GM18861 (cell line): ENCODE data around the gene PCYT1B.
"Not testable (repeated sequence)": the region's sequence is repeated elsewhere in the genome, so short reads cannot be mapped to it uniquely, and the experiment has no call there.

Experiments used
- ATAC-seq: cut with Tn5 transposase; IDR thresholded peaks from one replicate; pipeline ENCODE4 v1.9.1; 2021; ENCODE audit not compliant: unreplicated experiment

The PCYT1B gene

DNA sequence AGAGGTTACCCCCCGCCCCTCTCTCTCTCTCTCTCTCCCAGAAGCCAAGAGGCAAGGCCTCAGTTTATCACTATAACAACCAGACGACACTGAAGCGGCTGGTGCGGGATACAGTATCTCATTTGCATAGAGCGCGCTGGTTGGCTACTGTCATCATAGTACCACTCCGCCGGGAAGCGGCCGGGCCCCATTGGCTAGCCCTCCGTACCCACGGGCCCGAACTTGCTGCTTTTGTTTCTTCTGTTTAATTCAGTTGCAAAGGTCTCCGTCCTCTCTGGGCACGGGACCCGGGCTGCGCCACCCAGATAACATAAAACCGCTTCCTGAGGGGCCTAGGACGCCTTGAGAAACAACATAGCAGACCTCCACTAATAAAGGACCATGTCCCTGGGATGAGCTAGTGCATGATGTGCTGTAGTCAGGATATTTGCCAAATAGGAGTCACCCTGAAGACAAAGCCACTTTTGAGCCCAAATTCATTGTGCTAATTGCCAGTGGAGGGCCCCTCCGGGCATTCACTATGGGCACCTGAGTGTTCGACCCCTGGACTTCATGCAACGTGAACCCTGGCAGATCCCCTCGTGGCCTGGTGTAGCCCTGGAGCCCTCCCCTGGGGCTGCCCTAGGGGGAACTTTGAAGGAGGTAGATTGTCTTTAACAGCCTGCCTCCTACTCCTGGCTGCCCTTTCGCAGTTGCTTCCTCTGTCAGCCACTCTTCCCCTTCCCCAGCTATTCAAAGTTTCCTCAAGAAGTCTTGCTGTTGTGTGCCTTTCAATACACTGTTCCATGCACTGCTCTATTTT, at the start of gene PCYT1B:
PCYT1B (minus strand) TSS at position 91 of the 802 bp plus-strand sequence. CDS start 242 bp downstream, outside the sequence.
- peak; percentile 56 for ATAC-seq

- ATAC-seq, result no peak
These were observed 49.1 kb upstream of the PCYT1B start for GRCh38 chrX:24696294-24696693.

DNA sequence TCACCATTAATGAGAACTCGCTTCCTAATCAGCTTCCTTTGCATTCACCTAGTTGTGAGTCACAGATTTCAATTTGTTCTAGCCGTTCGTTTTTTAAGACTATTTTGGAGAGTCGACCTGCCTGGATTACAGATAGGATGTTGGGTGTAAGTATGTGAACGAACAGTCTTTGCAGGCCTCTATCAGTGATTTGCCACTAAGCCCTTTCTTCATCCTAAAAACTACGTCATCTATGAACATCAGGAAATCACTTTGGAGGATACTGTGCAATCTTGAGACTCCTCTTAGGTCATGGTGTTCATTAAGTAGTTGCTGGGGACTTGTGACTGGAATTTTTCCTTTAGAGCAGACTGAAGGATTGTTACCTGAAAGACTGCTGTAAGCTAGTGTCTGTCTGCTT, 47.7 kb upstream of the PCYT1B start:
- no peak for ATAC-seq

- ATAC-seq, result peak; percentile 95
These were observed 46.5 kb upstream of the PCYT1B start, which contains the start of gene POLA1 for GRCh38 chrX:24693453-24694202. Gene POLA1 (plus strand): TSS chrX:24693918. CDS start chrX:24693962, 44 bp downstream.

GRCh38 chrX:24692305-24692704, 45.2 kb upstream of the PCYT1B start:
- ATAC-seq, result no peak

DNA sequence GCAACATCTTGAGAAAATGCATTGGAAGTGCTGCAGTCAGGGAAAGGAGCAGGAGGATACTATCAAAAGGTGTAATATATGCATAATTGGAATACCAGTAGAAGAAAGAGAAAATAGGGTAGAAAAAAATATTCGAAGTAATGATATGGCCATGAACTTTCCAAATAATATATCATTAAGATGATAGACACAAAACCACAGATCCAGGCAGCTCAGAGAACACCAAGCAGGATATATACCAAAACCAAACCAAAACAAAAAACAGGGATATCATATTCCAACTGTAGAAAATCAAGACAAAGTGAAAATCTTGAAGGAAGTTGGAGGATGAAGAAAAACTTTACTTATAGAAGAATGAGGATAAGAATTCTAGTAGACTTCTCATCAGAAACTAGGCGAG, 36.9 kb upstream of the PCYT1B start:
- ATAC-seq, result no peak

- ATAC-seq, result no peak
These were observed 35.7 kb upstream of the PCYT1B start for GRCh38 chrX:24682739-24683432.

DNA sequence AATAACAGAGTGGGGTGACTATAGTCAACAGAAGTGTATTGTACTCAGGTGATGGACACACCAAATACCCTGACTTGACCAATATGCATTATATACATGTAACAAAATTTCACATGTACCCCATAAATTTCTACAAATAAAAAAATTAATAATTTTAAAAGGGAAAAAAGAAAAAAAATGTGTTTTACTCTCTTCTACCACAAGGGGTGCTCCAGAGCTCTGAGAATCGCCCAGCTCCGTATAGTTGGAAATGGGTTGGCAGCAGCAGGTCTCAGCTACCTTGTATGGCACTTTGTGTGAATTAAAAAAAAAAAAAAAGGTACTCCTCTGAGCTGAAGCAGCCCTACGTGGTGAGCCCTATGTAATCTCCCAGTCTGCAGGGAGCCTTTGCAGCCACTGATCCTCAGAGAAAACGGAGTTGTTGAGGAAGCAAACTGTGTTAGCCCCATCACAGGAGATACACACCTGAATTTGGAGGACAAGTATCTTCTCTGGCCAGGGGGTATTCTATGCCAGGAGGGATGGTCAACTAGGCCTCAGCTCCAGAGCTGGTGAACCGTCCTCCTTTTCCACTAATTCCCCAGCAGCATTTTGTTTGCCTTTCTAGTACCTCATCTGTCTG, 29.4 kb upstream of the PCYT1B start:
- no peak for ATAC-seq

- no peak for ATAC-seq
These were observed 26.3 kb upstream of the PCYT1B start for GRCh38 chrX:24673424-24673823.

GRCh38 chrX:24672701-24673190, 25.6 kb upstream of the PCYT1B start:
- no peak for ATAC-seq

- ATAC-seq, result no peak
These were observed 21.0 kb upstream of the PCYT1B start for GRCh38 chrX:24668111-24668510.

- no peak for ATAC-seq
These were observed 15.2 kb upstream of the PCYT1B start for GRCh38 chrX:24662352-24662751.

GRCh38 chrX:24661292-24661691, 14.1 kb upstream of the PCYT1B start:
- no peak for ATAC-seq

- no peak for ATAC-seq
These were observed 12.5 kb upstream of the PCYT1B start for GRCh38 chrX:24659646-24660045.

- no peak for ATAC-seq
These were observed 12.0 kb upstream of the PCYT1B start for GRCh38 chrX:24659106-24659505.

DNA sequence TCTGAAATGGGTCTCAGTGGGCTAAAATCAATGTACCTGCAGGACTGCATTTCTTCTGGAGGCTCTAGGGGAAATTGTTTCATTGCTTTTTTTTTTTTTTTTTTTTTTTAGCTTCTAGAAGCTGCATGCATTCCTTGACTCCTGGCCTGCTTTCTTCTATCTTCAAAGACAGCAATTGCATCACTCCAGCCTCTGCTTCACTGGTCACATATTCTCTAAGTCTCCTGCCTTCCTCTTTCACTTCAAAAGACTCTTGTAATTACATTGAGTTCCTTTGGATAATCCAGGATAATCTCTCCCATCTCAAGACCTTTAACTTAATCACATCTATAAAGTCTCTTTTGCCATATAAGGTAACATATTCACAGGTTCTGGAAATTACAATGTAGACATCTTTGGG, 11.3 kb upstream of the PCYT1B start:
- no peak for ATAC-seq

DNA sequence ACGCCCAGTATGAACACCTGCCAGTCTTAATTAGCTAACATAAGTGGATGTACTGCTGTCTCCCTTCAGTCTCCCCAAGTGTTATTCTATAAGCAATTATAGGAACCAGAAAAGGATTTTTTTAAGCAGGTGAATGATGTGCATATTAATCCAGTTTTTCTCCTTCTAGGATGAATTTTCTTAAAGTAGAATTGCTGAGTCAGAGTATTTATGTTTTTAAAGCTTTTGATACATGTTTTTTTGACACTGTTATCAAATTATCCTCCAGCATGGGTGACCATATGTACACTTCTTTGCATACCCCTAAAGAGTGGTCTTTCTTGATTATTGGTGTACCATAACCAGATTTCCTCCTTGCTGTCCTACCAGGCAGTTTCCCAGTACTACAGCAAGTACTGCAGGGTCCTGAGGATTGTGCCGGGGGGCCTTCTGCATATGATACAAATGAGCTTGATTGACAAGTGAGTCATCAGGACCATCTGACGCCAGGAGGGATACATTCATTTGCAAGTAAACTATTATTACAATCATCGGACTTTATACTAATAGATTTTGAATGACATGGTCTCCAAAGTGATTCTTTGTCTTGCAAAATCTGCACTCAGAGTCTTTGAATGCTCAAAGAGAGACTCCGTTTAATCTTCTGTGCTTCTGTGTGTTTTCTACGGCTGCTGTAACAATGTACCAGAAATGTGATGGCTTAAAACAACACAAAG, 10.7 kb upstream of the PCYT1B start:
- no peak for ATAC-seq

DNA sequence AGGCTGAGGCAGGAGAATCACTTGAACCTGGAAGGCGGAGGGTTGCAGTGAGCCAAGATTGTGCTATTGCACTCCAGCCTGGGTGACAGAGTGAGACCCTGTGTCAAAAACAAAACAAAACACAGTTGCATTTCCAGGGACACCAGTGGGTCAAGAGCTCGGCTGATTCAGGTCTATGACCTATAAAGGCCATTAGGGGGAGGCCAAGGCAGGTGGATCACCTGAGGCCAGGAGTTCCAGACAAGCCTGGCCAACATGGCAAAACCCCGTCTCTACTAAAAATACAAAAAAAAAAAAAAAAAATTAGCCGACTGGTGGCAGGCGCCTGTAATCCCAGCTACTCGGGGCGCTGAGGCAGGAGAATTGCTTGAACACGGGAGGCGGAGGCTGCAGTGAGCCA, 8.5 kb upstream of the PCYT1B start:
- ATAC-seq, result not testable (repeated sequence)

DNA sequence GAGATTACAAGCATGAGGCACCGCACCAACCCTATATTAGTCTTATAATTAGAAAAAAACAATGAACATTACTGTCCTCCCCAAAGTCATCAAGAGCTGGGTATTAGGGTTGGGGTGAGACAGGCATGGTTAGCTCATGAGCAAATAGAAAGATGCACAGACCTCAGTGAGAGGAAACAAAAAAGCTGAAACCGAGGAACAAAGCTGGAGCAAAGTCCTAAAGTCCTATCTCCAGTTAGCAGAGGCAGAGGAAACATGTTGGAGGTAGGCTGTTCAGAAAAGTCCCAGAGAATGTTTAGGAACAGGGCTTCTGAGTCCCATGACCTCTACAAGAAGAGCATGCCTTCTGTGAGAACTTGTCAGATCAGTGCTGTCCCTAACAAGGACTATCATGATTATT, 4.6 kb upstream of the PCYT1B start:
- ATAC-seq, result no peak

DNA sequence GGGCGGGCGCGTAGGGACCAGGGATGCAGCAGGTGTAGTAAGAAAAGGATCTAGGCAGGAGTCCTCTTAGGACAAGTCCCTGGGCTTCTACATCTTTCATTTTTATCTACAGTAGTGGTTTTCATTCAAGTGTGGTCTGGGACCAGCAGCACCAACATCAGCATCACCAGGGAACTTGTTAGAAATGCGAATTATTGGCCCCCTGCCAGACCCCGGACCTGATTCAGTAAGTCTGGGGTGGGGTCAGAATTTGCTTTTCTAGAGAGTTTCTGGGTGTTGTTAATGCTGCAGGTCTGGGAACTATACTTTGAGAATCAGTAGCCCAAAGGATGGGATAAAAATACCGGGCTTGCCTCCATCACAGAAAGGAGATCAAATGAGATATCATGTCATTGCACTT, 1.3 kb upstream of the PCYT1B start:
- no peak for ATAC-seq
